ENCODE data around the gene PVALB.

Gene PVALB

DNA sequence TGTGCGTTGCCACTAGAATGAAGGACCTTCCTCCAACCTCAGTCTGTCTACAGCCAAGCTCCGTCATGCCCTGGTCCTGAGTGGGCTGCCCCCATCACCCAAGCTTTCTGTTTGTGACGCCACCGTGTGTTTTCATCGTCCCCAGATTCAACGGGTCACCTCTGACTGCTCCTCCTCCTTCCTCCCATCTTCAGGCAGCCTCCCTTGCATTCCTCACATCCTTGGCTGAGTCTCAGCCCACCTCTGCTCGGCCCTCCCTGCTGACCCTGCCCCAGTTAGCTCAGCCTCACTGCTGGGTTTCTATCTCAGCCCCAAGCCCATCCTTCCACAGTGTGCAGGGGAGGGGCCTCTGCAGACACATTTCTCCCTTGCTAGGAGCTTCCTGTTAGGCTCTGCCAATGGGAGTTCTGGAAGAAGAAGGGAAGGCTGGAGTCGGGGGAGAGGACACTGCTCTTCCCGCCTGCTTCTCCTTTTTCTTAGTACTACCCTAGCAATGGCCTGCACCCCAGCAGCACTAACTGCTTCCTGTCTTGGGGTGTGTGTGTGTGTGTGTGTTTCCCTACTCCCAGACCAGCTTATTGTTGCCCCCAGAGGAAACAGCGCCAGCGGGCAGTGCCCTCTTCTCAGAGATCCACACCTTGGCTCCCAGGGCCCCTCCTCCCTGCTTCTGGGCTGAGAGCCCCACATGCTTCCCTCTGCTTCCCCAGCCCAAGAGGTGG lies 46.2 kb downstream of the PVALB start:
- DNase-seq = no peak

DNA sequence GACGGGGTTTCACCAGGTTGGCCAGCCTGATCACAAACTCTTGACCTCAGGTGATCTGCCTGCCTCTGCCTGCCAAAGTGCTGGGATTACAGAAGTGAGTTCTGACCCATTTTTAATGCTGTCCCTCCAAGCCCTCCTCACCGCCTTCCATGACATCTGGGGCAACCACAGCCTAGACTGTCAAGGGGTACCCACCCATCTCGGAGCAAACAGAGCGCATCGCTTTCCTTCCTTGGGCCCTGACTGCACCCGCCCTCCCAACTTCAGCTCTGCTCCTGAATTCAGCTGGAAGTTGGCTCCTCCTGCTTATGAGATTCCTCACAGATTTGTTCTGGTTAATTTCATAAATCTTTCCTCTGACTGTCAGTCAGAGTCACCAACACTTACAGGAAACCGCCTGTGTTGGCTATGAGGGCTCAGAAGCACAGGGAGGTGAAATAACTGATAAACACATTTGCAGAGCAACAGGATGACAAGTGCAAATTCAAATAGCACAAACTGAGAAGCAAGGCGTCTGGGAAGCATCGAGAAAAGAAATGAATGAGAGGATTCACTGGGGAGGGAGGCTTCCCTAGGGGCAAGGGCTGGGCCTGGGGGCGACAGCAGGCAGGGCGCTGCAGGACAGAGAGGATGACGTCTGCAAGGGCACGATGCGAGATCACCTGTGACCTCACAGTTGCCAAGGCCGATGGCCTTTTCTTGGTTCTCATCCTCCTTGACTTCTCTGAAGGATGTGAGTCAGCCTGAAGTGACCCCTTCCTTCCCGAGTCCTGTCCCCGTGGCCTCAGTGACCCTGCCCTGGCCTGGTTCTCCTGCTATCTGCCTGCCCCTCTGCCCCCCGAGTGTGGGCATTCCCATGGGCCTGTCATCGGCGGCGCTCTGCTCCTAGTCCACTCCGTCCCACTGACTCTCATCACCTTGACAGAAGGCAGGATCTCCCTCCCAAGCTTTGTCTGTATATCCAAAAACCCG lies 47.0 kb downstream of the PVALB start:
- no peak for DNase-seq

DNA sequence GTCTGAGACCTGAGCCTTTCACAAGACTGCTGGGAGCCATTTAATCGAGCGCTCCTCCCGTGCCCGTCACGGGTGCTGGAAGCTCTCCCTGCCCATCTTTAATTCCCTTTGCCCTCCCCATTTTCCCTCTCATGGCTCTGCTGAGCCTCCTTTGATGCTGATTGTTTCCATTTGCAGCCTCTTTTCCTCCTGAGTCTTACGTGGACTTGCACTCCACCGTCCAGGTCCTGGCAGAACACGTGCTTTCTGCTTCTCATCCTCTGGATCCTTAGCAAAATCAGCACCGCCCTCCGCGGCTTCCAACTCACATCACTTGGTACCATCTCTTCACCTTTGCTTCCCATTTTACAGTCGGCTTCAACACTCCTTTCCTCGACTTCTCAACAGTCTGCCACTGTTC lies 48.2 kb downstream of the PVALB start:
- no peak for DNase-seq

DNA sequence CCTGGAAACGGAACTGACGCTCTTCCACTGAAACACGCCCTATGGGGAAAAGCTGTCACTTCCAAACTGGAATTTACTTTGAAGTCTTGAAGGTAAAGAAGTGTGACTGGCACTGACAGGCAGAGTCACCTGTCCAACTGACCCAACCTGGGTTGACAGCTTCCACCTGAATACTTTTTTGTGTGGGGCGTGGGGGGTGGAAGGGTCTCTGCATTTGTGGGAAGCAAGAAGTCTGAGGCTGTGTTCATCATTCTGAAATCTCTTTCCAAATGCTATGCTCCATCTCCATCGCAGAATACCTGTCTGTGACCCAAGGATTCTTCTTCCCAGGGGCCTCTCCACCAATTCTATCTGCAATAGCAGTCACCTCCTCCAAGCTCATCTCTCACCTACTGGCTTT lies 48.7 kb downstream of the PVALB start:
- no peak for DNase-seq

DNA sequence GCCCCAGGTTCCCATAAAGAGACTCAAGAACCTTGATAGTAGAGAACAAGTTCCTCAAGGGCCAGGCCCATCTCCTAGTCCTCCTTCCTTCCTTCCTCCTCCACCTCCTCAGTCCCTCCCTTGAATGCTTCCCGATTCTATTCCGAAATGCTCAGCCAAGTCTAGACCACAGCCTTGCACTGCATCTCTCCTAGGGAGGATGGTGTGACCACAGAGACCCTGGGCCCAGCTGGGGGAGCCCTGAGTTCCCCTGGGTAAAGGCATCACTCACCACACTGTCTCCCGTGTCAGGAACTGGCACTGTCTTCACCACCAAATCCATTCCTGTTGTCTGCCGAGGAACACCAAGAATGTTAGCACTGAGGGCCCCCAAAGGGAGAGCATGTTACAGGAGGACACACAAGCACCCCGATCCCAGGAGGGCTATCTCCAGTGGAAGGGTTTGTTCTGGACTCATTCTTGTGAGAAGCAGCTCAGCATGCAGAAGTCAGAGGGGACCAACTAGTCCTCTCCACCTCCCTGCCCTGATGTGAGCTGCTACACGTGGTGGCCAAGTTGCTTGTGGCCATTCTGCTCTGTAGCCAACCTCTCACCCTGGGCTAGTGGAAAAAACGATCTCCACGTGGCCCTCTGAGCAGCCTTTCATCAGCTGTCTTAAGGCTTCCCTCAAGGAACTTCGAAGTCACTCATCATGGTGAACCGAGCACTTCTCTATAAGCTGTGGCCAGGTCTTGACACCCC lies 49.6 kb downstream of the PVALB start:
- DNase-seq = no peak

DNA sequence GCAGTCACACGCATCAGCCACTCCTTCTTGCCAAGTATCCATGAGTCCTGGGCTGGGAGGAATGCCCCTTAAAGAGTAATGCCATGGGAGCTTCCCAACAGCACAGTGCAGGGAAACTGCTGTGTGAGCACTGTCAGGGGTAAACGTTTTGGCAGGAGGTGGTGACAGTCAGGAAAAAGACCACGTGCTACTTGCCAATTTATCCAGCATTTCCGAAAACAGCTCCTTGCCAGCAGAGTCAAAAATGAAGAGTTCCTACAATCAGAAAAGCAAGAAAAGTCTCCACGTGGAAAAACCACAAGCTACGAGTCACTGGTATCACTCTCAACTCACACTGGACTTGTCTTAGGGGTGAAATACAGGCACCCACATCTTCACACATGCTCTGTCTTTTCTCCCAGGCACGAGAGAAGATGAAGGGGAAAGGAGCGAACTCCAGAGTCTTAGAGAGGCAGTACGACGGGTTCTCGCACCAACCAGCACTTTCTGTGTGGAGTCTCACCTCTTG lies 50.8 kb downstream of the PVALB start:
- DNase-seq = no peak

DNA sequence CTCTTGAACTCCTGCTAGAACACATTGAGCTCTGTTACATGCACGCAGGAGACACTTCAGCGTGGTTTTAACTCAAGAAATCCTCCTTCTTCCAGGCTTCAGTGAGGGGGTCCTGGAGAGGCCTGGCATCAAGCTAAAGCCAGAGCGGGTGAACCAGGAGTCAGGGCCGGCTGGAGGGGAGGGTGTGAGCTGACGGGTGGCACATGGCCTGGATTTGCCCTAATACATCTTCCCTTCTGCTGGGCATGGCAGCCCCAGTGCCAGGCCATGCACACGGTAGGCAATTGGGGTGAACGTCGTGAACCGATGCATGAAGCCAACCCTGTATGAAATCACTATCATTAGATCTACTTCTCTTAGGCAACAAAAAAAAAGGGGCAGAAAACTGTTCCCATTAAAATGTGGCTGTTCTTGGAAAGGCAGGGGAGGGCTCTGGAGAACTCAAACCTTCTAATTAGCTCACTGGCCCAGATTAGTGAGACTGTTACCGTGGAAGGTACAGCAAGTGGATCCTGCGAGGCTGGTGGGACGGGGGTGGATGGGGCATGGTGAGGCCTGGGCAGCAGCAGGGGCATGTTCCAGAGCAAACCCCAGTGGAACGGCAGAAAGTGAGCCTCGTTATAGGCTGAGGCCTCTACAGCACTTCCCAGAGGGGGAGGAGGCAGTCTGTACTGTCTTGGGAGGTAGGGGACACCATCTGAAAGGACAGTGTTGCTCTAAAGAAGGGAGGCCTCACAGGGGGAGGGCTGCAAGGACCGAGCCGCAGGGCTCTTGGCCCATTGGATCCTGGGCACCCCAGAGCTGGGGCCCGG lies 51.5 kb downstream of the PVALB start:
- DNase-seq = no peak

DNA sequence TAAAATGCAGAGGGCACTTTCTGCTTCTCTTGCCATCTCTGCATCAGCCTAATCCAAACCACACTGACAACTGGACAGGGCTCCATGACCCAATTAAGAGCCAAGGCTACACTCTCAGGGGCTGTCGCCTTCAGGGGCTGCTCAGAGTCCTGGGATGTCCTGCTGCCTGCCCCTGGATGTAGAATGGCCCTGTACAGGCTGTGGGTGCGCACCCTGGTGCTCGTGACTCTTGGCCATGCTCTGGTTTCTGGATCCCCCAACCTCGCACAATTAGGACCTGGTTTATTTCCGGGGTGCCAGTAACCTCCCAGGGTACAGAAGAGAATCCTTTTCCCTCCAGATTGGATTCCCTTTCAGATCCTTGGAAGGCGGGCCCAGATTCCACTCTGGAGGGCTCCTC lies 52.2 kb downstream of the PVALB start:
- DNase-seq = no peak

DNA sequence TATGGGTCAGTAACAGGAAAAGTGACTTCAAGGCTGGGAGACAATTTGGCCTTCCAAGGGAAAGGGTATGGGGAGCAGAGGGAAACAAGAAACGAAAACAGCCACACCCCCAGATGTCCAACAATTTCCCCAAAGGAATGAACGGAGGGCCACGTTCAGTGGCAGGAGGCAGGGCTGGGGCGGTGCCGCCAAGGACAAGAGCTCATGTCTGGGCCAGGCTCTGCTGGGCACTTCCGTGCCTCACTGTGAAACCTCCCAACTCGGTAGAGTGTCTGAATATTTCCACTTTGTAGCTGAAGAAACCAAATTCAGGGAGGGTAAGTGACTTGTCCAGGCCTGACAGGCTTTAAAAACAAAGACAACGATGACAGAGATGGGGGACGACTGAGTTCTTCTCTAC lies 52.8 kb downstream of the PVALB start:
- no peak for DNase-seq

DNA sequence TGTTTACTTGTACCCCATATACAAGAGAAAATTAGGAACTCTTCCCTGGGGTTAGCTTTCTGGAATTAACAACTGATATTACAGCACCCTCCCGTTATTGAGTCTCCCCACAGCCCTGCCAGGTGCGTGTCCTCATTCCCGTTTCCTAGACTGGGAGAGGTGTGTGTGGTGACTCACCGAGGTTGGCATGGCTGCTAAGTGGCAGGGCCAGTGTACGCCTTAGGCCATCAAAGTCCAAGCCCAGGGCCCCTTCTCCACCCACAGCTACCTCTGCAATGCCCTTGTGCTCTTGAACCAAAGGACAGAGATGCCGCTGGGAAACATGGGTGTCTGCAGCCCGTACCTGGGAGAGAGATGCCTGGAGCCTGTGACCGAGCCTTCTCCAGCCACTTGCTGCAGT lies 53.3 kb downstream of the PVALB start:
- DNase-seq = no peak

DNA sequence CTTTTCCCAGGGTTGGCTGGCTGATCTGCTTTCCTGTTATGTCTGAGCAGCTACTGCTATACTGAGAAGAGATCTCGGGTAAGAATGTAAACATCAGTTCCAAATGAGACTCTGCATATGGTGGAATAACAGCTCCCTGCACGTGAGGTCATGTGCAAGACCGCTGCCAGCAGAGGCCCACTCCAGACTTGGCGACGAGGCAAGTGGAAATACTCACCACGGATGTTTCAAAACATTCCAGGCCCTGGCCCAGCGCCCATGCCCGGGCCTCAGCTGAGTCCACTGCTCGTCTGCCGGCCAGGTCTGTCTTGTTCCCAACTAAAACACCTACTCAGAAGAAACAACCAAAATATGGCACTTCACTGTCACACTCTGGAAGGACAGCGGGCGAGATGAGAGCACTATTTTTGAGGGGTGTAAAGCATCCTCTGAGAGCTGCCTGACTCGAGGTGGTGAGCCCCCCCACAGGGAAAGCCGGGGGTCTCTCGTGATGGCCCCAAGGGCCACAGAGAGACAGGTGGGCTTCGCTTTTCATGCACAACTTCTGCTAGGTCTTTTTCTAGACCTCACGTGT lies 54.1 kb downstream of the PVALB start:
- DNase-seq = no peak

DNA sequence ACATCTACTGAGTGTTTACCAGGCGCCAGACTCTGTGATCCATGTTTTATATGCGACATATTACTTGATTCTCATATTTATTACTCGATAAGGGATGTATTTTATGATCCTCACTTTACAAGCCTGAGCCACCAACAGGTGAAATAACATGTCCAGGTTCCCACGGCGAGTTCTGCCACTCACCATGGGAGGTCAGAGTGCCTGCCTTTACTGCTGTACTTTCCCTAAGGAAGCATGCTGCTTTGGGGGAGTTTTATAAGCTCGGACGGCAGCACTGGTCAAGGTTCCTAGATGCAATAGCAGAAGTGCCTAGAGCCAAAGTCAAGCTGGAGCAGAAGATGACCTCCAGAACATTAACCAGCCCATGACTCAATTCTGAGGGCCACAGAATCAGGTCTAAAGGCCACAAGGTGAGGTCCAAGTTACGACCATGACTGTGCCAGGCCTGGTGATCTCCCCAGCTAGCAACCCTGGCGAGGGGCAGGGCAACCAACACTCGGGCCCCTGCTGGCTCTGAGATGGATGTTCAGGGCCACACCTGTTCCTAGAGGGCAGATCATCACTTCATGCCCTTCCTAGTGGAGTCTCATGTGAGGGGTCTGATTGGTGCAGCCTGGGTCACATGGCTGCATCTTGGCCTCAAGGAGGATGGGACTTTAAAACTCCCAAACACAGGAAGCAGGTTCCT lies 55.1 kb downstream of the PVALB start:
- no peak for DNase-seq

DNA sequence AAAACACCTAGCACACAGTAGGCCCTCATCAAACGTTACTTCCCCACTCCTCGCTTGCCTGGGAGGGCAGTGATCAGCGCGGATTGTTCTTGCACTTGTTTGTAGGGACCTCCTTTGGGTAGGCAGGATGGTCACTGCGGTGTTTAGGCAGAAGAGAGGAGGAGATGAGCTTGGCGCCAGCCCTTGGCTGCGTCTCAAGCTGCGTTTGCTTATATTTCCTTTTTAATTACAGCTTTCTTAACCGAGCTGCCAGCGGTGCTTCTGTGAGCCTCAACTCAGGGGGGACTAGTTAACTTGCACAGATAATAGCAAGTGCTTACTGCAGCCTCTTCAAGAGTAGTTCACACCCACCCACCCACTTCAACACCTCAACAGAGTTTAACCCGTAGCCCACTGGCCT lies 56.0 kb downstream of the PVALB start:
- DNase-seq = no peak

DNA sequence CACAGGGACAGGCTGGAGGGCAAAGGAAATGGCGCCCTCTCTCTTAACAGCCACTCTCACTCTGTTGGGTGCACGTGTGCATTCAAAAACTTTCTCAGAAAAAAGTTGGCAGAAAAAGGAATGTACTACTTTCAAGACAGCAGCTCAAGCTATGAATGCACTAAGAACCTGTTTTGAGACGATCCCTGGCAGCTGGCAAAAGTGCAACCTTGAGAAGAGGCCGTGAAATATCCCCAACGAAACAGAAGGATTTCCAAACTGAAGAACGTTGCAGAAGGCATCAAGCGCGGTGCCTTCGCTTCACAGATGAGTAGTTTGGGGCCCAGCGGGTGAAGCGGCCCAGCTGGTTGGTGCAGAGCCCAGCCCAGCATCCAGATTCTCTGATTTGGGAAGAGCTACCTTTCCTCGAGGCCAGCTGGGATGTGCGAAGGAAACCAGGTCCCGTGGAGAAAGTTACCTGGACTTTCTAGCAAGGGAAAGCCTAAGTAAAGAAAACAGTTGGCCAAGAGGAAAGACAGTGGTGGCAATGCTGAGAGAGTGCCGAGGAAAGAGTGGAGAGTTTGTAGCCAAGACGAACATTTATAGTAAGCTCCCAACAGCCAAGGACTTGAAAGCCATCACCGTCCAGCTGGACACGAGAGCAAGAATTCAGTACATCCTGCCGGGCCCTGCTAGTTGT lies 57.2 kb downstream of the PVALB start:
- no peak for DNase-seq

DNA sequence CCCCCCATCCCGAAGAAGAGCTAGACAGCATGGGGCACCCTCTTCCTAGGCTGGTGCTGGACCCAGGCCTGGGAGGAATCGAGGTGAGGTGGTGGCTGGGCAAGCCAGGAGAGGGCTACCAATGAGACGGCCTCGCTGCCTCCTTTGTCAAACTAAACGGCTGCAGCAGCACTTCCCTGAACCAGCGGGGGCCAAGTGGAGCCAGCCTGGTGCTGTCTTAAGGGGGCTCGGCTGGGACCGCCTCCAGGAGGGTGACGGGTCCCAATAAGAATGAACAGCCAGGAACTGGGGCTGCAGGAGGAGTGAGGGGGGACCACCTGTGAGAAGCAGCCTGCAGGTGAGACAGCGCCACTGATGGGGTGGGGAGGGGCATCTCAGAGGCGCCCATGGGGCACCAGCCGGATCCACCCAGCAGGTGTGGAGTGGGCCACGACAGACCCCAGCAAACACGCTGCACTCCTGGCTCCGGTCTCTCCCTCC lies 58.0 kb downstream of the PVALB start:
- no peak for DNase-seq

DNA sequence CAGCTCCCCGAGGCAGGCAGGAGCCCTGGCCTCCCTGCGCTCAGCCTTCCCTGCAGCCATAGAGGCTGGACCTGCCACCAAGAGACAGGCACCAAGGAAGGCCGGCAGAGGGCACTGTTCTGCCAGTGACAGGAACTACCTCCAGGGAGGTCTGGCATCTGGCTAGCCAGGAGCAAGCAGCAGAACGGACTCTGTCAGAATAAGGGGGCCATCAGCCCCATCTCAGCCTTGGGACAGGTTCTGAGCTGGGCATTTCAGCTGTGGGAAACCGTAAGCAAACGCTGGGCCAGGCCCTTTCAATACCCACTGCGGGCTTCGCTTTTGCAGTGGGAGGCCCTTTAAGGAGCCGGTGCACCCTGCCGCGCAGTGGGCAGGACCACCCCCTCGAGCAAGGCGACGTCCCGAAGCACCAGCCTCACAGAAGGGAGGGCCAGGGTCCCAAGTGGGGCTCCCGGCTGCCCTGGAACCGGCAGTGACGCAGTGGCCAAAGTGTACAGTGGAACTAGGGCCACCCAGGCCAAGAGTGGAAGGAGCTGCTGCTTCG lies 59.1 kb downstream of the PVALB start:
- no peak for DNase-seq

DNA sequence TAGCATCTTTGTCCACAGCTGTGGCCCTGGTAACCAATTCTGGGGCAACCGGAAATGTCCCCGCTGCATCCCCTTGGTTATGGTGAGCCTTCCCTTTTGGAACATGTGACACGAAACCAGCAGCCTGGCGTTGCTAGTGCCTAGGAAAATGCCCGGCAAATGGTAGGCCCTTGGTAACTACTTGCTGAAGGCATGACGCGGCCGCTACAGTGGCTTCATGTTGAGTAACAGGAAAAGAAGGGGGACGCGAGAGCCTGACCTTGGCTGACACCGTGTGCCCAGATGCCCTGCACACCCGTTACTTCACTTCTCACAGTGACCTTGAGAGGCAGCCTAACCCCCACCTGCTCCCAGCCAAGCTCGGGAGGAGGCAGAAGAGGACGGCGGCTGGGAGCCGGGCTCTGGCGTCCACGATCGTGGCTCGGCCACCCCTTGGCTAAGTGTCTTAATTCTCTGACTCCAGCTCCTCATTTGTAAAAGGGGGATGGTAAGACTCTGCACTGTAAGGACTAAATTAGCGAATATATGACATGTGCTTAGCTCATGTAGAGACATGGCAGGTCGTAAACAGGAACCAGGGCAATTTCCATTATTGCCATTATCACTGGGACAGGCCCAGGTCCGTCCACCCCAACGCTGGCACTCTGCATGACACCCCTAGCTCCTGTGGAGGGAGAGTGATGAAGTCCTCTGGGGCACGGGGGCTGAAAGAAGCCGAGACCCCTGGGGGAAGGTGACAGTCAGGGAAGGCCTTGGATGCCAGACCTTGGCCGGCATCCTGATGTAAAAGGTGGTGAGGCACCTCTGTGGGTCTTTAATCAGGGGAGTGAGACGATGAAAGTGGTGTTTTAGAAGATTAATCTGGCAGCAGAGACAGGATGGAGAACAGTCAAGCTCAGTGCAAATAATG lies 59.8 kb downstream of the PVALB start:
- no peak for DNase-seq

DNA sequence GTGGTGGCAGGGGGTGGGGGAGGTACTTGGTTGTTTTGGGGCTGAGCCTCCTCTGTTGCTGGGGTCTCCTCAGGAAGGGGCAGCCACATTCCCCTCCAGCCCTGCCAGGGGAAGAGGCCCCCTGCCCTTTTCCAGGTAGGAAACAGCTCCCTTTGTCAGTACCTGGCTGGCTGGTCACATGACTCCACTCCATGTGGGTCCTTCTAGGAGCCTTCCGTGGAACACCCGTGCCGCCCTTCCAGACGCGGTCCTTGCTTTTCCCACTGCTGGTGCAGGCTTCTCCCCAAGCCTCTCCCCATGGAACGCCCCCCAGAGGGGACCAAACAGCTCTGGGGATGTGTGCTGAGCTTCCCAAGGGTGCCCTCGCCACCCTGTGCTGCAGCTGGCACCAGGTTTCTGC lies 60.8 kb downstream of the PVALB start:
- DNase-seq = no peak

DNA sequence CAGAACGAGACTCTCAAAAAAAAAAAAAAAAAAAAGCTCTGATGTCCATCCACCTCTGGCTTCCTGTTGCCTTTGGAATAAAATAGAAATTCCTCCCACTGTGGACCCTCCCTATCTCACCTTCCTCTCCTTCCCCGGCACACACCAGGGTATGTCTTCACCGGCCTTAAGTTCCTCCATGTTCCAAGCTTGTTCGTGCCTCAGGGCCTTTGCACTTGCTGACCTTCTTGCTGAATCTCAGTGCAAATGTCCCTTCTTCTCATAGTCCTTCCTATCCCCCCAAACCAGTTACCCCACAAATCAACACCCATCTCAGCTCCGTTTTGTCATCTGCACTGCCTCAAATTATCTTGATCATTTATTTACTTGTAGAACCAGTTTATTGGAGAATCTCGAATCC lies 61.5 kb downstream of the PVALB start:
- DNase-seq = no peak

Data from NCI-H524 treated with DMSO at 0.1 percent for 48 hours (cell line).